Left lung (tissue), 10 donors: Measurements from ENCODE around the gene SDF4. TPM values are rescaled to one million over a fixed set of nuclear protein-coding genes. Genes with fewer than 3 reads are reported as not detected.

Experiments used
- ATAC-seq: fragments of 200-7000 bp; cut with Tn5 transposase; one replicate; pipeline ENCODE4 v1.9.1; 2020; ENCODE audit warnings: moderate library complexity
- DNase-seq, 4 donors: peaks; one replicate each; pipeline ENCODE4 v3.0.0-alpha.2; 2013 to 2020
- H3K27ac ChIP-seq, 2 donors: fragments of 200-600 bp; sonication (generic) in 1 of 2; one replicate each; pipeline versions ENCODE4 v1.5.0 to v1.8.0; 2020 to 2021
- H3K27me3 ChIP-seq, 2 donors: fragments of 200-600 bp; sonication (generic) in 1 of 2; one replicate each; pipeline versions ENCODE4 v1.5.0 to v1.8.0; 2020 to 2021
- H3K36me3 ChIP-seq, 2 donors: fragments of 200-600 bp; sonication (generic) in 1 of 2; one replicate each; pipeline versions ENCODE4 v1.5.0 to v1.8.0; 2020 to 2021
- H3K4me1 ChIP-seq, 2 donors: fragments of 200-600 bp; one replicate each; pipeline ENCODE4 v1.8.0; 2021
- H3K4me3 ChIP-seq, 2 donors: fragments of 200-600 bp; sonication (generic) in 1 of 2; one replicate each; pipeline versions ENCODE4 v1.5.0 to v1.8.0; 2020 to 2021; ENCODE audit warnings: mild to moderate bottlenecking in 1 of 2
- H3K9me3 ChIP-seq, 2 donors: fragments of 200-600 bp; sonication (generic) in 1 of 2; one replicate each; pipeline versions ENCODE4 v1.5.0 to v1.8.0; 2020 to 2021
- intact Hi-C, 2 donors: fragments of 100-400 bp; cut with DNase I; formaldehyde crosslinking; loops; one replicate each; pipeline versions ENCODE4 v1.11.2 to v1.14.2; 2022
- polyA plus RNA-seq, 6 donors: library from polyadenylated mRNA; unstranded; fragments of 120-200 nt; gene quantifications; one replicate each; pipeline ENCODE4 v1.2.1, GENCODE V29; 2013; ENCODE audit not compliant: insufficient read length in 6 of 6
- total RNA-seq, 2 donors: library from RNA; stranded (reverse); fragmentation: NEBNext Ultra II Directional; extraction: Animal tissue kit (Norgen Biotek cat#: 25700); gene quantifications; one replicate each; pipeline ENCODE4 v1.2.1, GENCODE V29; 2021
- TF ChIP-seq, protein P1 (sequence below), 2 donors: fragments of 200-600 bp; sonication (generic) in 1 of 2; IDR thresholded peaks; one replicate each; pipeline versions ENCODE4 v1.5.0 to v1.8.0; 2021; ENCODE audit warnings: antibody characterized with exemption in 2 of 2
- donor health status: DM: no; HTN: yes; CAD: no.
- donor health status: DM: no; HTN: no; CAD: no.

SDF4 gene
- total and polyA plus RNA-seq, 8 donors, result 86.7 to 166 (median 100) TPM

DNA sequence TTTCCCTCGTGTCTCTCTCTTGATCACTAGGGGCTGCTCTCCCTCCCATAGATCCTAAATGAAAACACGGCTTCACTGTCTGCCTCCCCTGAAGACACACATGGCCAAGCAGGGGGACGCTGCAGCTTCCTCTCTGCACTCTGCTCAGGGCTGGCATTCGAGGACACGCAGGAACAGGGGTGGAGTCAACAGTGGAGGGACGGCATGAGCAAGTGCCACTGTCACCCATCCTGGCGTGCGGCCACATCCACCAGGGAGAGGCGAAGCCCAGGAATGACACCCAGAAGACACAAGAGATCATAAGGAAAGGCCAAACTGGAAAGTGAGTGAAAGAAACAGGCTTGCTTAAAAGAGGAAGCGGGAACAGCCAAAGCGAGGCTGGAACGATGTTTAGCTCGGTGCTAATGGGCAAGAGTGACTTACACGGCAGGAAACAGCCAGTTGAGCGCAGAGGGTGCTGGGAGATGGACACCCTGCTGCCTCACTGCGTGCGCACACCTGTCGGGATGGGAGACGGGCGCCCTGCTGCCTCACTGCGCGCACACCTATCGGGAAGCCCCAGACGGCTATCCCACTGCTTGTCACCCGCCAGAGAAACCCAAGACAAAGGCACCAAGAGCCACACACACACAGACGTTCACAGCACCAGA lies 28.3 kb upstream of the SDF4 start:
- Histone ChIP-seq H3K4me3 (no peak overlapping the region), H3K9me3 (no peaks in the 10 kb centered on the region), H3K4me1 (peaks cover 0 to 7% of the 10 kb centered on the region in 2 donors), H3K27ac (no peak overlapping the region), H3K36me3 (peaks cover 0 to 87% of the 10 kb centered on the region in 2 donors), H3K27me3 (no peaks in the 10 kb centered on the region)
- intact Hi-C loops, result no loop called here
- DNase-seq (no peak), ATAC-seq (no peak)
- TF ChIP-seq, protein P1, sequence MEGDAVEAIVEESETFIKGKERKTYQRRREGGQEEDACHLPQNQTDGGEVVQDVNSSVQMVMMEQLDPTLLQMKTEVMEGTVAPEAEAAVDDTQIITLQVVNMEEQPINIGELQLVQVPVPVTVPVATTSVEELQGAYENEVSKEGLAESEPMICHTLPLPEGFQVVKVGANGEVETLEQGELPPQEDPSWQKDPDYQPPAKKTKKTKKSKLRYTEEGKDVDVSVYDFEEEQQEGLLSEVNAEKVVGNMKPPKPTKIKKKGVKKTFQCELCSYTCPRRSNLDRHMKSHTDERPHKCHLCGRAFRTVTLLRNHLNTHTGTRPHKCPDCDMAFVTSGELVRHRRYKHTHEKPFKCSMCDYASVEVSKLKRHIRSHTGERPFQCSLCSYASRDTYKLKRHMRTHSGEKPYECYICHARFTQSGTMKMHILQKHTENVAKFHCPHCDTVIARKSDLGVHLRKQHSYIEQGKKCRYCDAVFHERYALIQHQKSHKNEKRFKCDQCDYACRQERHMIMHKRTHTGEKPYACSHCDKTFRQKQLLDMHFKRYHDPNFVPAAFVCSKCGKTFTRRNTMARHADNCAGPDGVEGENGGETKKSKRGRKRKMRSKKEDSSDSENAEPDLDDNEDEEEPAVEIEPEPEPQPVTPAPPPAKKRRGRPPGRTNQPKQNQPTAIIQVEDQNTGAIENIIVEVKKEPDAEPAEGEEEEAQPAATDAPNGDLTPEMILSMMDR (IDR thresholded peaks at IDR 0.05), result no peak

DNA sequence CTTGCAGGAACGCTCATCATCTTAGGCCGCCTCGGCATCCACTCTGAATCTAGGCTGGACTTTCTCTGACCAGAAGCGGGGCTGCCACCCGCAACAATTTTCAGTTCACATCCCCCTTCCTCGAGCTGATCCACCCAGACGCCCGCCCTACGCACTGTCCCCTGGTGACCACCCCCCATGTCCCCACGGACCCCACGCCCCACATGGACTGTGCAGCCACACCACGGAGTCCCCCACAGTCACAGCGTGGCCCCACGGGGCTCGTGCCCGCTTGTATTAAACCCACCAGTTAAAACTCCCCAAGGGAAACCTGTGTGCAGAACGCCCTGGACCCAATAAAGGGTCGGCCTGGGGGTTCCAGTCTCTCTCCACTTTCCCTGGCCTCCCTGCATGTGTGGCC lies 27.7 kb upstream of the SDF4 start:
- Histone ChIP-seq H3K4me1 (peaks cover 0 to 7% of the 10 kb centered on the region in 2 donors), H3K27ac (no peak overlapping the region), H3K9me3 (no peaks in the 10 kb centered on the region), H3K4me3 (no peak overlapping the region), H3K27me3 (no peaks in the 10 kb centered on the region), H3K36me3 (peaks cover 0 to 87% of the 10 kb centered on the region in 2 donors)
- TF ChIP-seq, protein P1 (IDR thresholded peaks at IDR 0.05), result no peak
- no peak for DNase-seq
- intact Hi-C loops, result no loop called here
- ATAC-seq, result no peak

DNA sequence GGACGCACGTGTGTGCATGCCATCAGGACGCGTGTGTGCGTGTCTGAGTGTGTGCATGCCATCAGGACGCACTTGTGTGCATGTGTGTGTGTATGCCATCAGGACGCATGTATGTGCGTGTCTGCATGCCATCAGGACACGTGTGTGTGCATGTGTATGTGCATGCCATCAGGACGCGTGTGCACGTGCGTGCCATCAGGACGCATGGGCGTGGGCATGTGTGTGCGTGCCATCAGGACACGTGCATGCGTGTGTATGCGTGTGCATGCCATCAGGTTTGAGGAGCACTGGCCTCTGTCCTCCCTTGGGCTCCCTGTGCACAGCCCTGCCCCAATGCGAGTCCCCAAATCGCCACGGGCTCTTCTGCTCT lies 27.3 kb upstream of the SDF4 start:
- Histone ChIP-seq H3K4me1 (peaks cover 0 to 7% of the 10 kb centered on the region in 2 donors), H3K4me3 (no peak overlapping the region), H3K36me3 (peaks cover 0 to 87% of the 10 kb centered on the region in 2 donors), H3K9me3 (no peaks in the 10 kb centered on the region), H3K27me3 (no peaks in the 10 kb centered on the region), H3K27ac (no peak overlapping the region)
- DNase-seq (no peak), ATAC-seq (no peak)
- TF ChIP-seq, protein P1 (IDR thresholded peaks at IDR 0.05), result no peak
- intact Hi-C loops, result no loop called here

DNA sequence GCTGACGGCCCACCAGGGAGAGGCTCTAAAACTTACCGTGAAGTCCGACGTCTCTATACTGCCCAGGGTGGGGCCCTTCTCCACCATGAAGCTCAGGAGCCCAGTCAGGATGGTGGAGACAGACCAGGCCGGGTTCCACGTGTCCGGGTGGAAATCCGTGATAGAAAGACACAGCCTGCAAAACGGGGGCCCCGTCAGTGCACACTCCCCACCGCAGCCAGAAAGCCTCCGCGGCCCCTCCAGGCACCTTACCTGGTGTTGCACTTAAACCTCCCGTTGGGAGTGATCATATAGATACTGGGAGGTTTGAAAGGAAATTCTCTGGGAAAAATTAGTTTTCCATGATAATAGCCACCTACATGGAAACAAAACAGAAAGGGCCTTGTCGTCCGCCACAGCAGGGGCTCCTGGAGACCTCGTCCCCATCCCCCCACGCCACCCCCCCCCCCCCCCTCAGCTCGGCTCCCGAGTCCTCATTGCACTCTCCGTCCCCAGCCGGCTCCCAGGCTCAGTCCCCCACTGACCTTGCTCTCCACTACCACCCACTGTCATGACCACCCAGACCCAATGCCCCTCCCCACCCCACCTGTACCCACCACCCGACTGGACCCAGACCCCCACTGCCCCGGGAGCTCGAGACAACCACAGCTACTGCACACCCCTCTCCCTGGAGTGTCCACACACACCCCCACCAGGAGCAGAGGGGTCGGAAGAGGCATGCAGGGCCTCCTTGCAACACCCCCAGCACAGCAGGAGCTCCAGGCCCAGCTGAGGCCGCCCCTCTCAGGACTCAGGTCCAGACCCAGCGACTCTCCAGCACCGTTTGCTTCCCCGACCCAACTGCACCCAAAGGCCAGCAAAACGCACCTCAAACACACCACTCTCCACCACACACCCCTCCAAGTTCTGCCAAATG lies 25.4 kb upstream of the SDF4 start:
- H3K27me3 ChIP-seq, result no peaks in the 10 kb centered on the region
- no peak overlapping the region for H3K4me3 ChIP-seq
- TF ChIP-seq, protein P1 (IDR thresholded peaks at IDR 0.05), result no peak
- no peaks in the 10 kb centered on the region for H3K9me3 ChIP-seq
- ATAC-seq (no peak), DNase-seq (no peak)
- H3K4me1 ChIP-seq, result peaks cover 0 to 7% of the 10 kb centered on the region in 2 donors
- no peak overlapping the region for H3K27ac ChIP-seq
- peaks cover 0 to 87% of the 10 kb centered on the region in 2 donors for H3K36me3 ChIP-seq
- intact Hi-C loops, result no loop called here

DNA sequence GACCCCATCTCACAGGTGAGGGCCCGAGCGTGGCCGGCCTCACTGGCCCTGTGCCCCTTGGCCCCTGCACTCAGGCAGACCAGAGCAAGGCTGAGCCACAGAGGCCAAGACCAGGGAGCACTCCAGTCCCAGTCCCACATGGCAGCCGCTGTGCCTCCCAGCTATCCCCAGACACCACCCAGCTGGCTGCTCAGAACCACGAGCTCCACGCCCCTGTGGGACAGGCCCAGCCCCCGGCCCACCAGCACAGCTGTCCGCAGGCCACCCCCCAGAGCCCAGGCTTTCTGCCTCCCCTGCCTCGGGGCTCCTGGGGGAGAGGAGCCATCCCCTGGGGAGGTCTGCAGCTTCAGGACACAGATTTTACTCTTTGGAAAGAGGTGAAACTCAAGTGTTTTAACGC lies 23.8 kb upstream of the SDF4 start:
- Histone ChIP-seq H3K36me3 (peaks cover 0 to 76% of the 10 kb centered on the region in 2 donors), H3K4me3 (no peak overlapping the region), H3K27ac (no peak overlapping the region), H3K9me3 (no peaks in the 10 kb centered on the region), H3K4me1 (no peaks in the 10 kb centered on the region), H3K27me3 (no peaks in the 10 kb centered on the region)
- ATAC-seq (no peak), DNase-seq (no peak)
- intact Hi-C loops, result no loop called here
- TF ChIP-seq, protein P1 (IDR thresholded peaks at IDR 0.05), result no peak
